H9 (cell line): Measurements from ENCODE around the gene TFF2. TPM values are rescaled to one million over a fixed set of nuclear protein-coding genes. Genes with fewer than 3 reads are reported as not detected.
A peak's percentile ranks its signal among the peaks of the same experiment; 100 is the strongest.

ENCODE experiments used
- DNase-seq: peaks from one replicate; pipeline ENCODE4 v3.0.0-alpha.2; 2017
- H2AFZ ChIP-seq: one replicate; pipeline ENCODE4 v1.6.1; 2013; ENCODE audit warnings: mild to moderate bottlenecking, low read length, control low read depth, moderate library complexity
- H2AK5ac ChIP-seq: 2 replicates; pipeline ENCODE4 v1.6.1; 2013; ENCODE audit warnings: low read length, control low read depth, mixed read lengths; ENCODE audit not compliant: insufficient read length
- H2BK120ac ChIP-seq: one replicate; pipeline ENCODE4 v1.6.1; 2013; ENCODE audit warnings: low read depth, mild to moderate bottlenecking, low read length, control low read depth, inconsistent platforms; ENCODE audit not compliant: poor library complexity, severe bottlenecking
- H2BK12ac ChIP-seq: 2 replicates; pipeline ENCODE4 v1.6.1; 2013; ENCODE audit warnings: low read length, control low read depth, mixed read lengths, low read depth; ENCODE audit not compliant: insufficient read length
- H2BK15ac ChIP-seq: 2 replicates; pipeline ENCODE4 v1.6.1; 2013; ENCODE audit warnings: low read depth, low read length, control low read depth
- H2BK20ac ChIP-seq: one replicate; pipeline ENCODE4 v1.6.1; 2013; ENCODE audit warnings: low read depth, mild to moderate bottlenecking, low read length, control low read depth, inconsistent platforms; ENCODE audit not compliant: poor library complexity, severe bottlenecking
- H2BK5ac ChIP-seq: 2 replicates; pipeline ENCODE4 v1.6.1; 2013; ENCODE audit warnings: low read length, control low read depth, mixed read lengths; ENCODE audit not compliant: insufficient read length
- H3K14ac ChIP-seq: 2 replicates; pipeline ENCODE4 v1.6.1; 2013; ENCODE audit warnings: low read length, control low read depth; ENCODE audit not compliant: insufficient read depth
- H3K18ac ChIP-seq: 2 replicates; pipeline ENCODE4 v1.6.1; 2013; ENCODE audit warnings: low read depth, mild to moderate bottlenecking, mixed read lengths, low read length, control low read depth; ENCODE audit not compliant: insufficient read length
- H3K23ac ChIP-seq: 2 replicates; pipeline ENCODE4 v1.6.1; 2013; ENCODE audit warnings: low read length, control low read depth, mixed read lengths, low read depth; ENCODE audit not compliant: insufficient read length
- H3K23me2 ChIP-seq: 2 replicates; pipeline ENCODE4 v1.6.1; 2013; ENCODE audit warnings: low read depth, mild to moderate bottlenecking, mixed read lengths, low read length, control low read depth; ENCODE audit not compliant: insufficient read length, poor library complexity, severe bottlenecking
- H3K27ac ChIP-seq: 2 replicates; pipeline ENCODE4 v1.5.1; 2013; ENCODE audit warnings: low read length, control low read depth, mixed read lengths, low read depth; ENCODE audit not compliant: insufficient read length
- H3K27me3 ChIP-seq: 2 replicates; pipeline ENCODE4 v1.6.1; 2013; ENCODE audit warnings: low read length, control low read depth, inconsistent platforms; ENCODE audit not compliant: insufficient read depth
- H3K4ac ChIP-seq: 2 replicates; pipeline ENCODE4 v1.6.1; 2013; ENCODE audit warnings: low read depth, mild to moderate bottlenecking, control low read depth, inconsistent platforms, low read length, moderate library complexity
- H3K4me1 ChIP-seq: 2 replicates; pipeline ENCODE4 v1.6.1; 2013; ENCODE audit warnings: low read length, control low read depth, inconsistent platforms; ENCODE audit not compliant: insufficient read depth
- H3K4me2 ChIP-seq: 2 replicates; pipeline ENCODE4 v1.6.1; 2013; ENCODE audit warnings: low read length, control low read depth, mixed read lengths; ENCODE audit not compliant: insufficient read length, insufficient read depth
- H3K56ac ChIP-seq: 2 replicates; pipeline ENCODE4 v1.6.1; 2013; ENCODE audit warnings: low read depth, mild to moderate bottlenecking, mixed read lengths, low read length, control low read depth; ENCODE audit not compliant: insufficient read length
- H3K79me1 ChIP-seq: 2 replicates; pipeline ENCODE4 v1.6.1; 2013; ENCODE audit warnings: low read depth, mild to moderate bottlenecking, moderate library complexity, low read length, control low read depth, inconsistent platforms; ENCODE audit not compliant: insufficient read depth, poor library complexity, severe bottlenecking
- H3K79me2 ChIP-seq: 2 replicates; pipeline ENCODE4 v1.6.1; 2013; ENCODE audit warnings: low read length, control low read depth, inconsistent platforms; ENCODE audit not compliant: insufficient read depth
- H3K9ac ChIP-seq: 2 replicates; pipeline ENCODE4 v1.6.1; 2013; ENCODE audit warnings: low read length, control low read depth, mixed read lengths; ENCODE audit not compliant: insufficient read length; ENCODE audit errors: extremely low read depth
- H3K9me3 ChIP-seq: one replicate; pipeline ENCODE4 v1.6.1; 2013; ENCODE audit warnings: low read depth, low read length, inconsistent platforms; ENCODE audit not compliant: control insufficient read depth
- H3T11ph ChIP-seq: one replicate; pipeline ENCODE4 v1.6.1; 2013; ENCODE audit warnings: mild to moderate bottlenecking, low read length, control low read depth, inconsistent platforms
- H4K20me1 ChIP-seq: one replicate; pipeline ENCODE4 v1.6.1; 2013; ENCODE audit not compliant: control insufficient read depth, insufficient read length, insufficient read depth
- H4K5ac ChIP-seq: 2 replicates; pipeline ENCODE4 v1.6.1; 2013; ENCODE audit warnings: low read depth, mild to moderate bottlenecking, mixed read lengths, low read length, control low read depth; ENCODE audit not compliant: insufficient read length
- H4K8ac ChIP-seq: replicated peaks from 2 replicates; pipeline ENCODE4 v1.6.1; 2013; ENCODE audit warnings: low read length, control low read depth, mixed read lengths, low read depth; ENCODE audit not compliant: insufficient read length
- H4K91ac ChIP-seq: 2 replicates; pipeline ENCODE4 v1.6.1; 2013; ENCODE audit warnings: low read depth, mild to moderate bottlenecking, moderate library complexity, mixed read lengths, low read length, control low read depth; ENCODE audit not compliant: insufficient read length
- H3K27ac Mint-ChIP-seq, 3 experiments: 2 replicates in 2 of 3; 3 replicates in 1 of 3; pipeline ENCODE4 v1.8.0; 2020 to 2021; ENCODE audit warnings: mixed read lengths in 3 of 3, mild to moderate bottlenecking in 1 of 3, moderate library complexity in 1 of 3
- H3K27me3 Mint-ChIP-seq: 2 replicates; pipeline ENCODE4 v1.8.0; 2021; ENCODE audit warnings: low read depth, mild to moderate bottlenecking, moderate library complexity, mixed read lengths
- H3K36me3 Mint-ChIP-seq, 3 experiments: 2 replicates in 2 of 3; 3 replicates in 1 of 3; pipeline ENCODE4 v1.8.0; 2020 to 2021; ENCODE audit warnings: low read depth in 3 of 3, mixed read lengths in 3 of 3; ENCODE audit not compliant: insufficient read depth in 1 of 3
- H3K4me1 Mint-ChIP-seq, 2 experiments: 2 replicates each; pipeline ENCODE4 v1.8.0; 2020; ENCODE audit warnings: mixed read lengths in 2 of 2
- H3K4me3 Mint-ChIP-seq, 2 experiments: 2 replicates in 1 of 2; 3 replicates in 1 of 2; pipeline ENCODE4 v1.8.0; 2020 to 2021; ENCODE audit warnings: mild to moderate bottlenecking in 2 of 2, mixed read lengths in 2 of 2, moderate library complexity in 1 of 2
- H3K9me3 Mint-ChIP-seq, 2 experiments: 2 replicates in 1 of 2; 3 replicates in 1 of 2; pipeline ENCODE4 v1.8.0; 2020; ENCODE audit warnings: mild to moderate bottlenecking in 2 of 2, mixed read lengths in 2 of 2, moderate library complexity in 1 of 2
- WGBS: extraction: QIAGEN DNeasy Blood & Tissue Kit; methylation state at CpG from one replicate; pipeline ENCODE4 v1.1.7; 2013; ENCODE audit warnings: missing lambda C conversion rate, low lambda C conversion rate, mixed read lengths; ENCODE audit not compliant: insufficient read length; ENCODE audit errors: extremely low coverage; 5-methylcytosine and 5-hydroxymethylcytosine counted together
- total RNA-seq: library from RNA; stranded (reverse); gene quantifications from 2 replicates; pipeline ENCODE4 v1.2.1, GENCODE V29; 2021
- TF ChIP-seq, protein P1 (sequence below): fragments of 200-600 bp; sonication (generic); conservative IDR thresholded peaks from 3 replicates; pipeline ENCODE4 v1.8.0; 2021; ENCODE audit warnings: antibody characterized with exemption, mild to moderate bottlenecking

Gene TFF2
- total RNA-seq, 1 experiment from 2014 or later = not detected

DNA sequence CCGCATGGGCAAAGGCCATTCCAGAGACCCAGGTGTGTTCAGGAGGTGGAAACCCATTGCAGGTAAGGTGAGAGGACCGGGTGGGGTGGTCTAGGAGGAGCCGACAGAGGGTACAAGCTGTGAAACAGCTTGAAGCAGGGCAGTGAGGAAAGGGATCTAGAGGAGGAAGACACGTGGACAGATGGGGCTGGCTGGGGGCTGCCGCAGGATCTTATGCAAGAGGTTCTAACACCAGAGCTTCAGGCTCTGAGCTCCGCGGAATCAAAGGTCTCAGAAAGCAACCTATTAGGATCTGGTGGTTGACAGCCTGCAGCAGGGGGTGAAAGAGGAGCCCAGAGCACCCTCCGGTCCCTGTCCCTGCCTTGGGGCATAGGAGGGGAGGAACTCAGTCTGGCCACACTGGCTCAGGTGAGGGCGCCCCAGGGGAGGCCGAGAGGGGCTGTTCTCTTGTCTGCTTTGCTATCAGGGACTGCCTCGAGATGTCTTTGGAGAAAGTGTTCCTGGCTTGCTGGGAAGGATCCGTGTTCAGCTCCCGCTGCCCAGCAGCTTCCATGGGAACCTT, 13.6 kb upstream of the TFF2 start:
- H3K27ac Mint-ChIP-seq = peak overlapping the region in 1 of 3 experiments; percentile 77; a peak in 3 of 7 replicates
- H3K18ac ChIP-seq = no peak overlapping the region
- H3K14ac ChIP-seq = no peak overlapping the region
- peaks cover 5% of the 10 kb centered on the region for H3K27me3 Mint-ChIP-seq
- H4K20me1 ChIP-seq = no peaks in the 10 kb centered on the region
- H2BK120ac ChIP-seq = no peak overlapping the region
- no peak overlapping the region for H2BK5ac ChIP-seq
- no peak overlapping the region for H3K4ac ChIP-seq
- no peak overlapping the region for H2BK20ac ChIP-seq
- H2BK12ac ChIP-seq = no peak overlapping the region
- no peak overlapping the region for H4K91ac ChIP-seq
- H3K4me2 ChIP-seq = no peak overlapping the region
- H3K79me2 ChIP-seq = no peaks in the 10 kb centered on the region
- no peak overlapping the region for H4K8ac ChIP-seq
- no CpG with 5 or more reads among the region's 13 CpGs for WGBS
- H3K23ac ChIP-seq = no peak overlapping the region
- H3K4me1 ChIP-seq = no peaks in the 10 kb centered on the region; the same call in 1 of the 2 replicates
- TF ChIP-seq, protein P1, sequence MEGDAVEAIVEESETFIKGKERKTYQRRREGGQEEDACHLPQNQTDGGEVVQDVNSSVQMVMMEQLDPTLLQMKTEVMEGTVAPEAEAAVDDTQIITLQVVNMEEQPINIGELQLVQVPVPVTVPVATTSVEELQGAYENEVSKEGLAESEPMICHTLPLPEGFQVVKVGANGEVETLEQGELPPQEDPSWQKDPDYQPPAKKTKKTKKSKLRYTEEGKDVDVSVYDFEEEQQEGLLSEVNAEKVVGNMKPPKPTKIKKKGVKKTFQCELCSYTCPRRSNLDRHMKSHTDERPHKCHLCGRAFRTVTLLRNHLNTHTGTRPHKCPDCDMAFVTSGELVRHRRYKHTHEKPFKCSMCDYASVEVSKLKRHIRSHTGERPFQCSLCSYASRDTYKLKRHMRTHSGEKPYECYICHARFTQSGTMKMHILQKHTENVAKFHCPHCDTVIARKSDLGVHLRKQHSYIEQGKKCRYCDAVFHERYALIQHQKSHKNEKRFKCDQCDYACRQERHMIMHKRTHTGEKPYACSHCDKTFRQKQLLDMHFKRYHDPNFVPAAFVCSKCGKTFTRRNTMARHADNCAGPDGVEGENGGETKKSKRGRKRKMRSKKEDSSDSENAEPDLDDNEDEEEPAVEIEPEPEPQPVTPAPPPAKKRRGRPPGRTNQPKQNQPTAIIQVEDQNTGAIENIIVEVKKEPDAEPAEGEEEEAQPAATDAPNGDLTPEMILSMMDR = no peak
- H2AFZ ChIP-seq = no peak overlapping the region
- peaks cover 0 to 2% of the 10 kb centered on the region in 2 experiments; a peak in 1 of 4 replicates for H3K4me1 Mint-ChIP-seq
- no peak overlapping the region for H3K27ac ChIP-seq
- no peaks in the 10 kb centered on the region for H3K27me3 ChIP-seq
- H3K9ac ChIP-seq = no peak overlapping the region
- no peaks in the 10 kb centered on the region for H3K79me1 ChIP-seq
- peaks cover 9% of the 10 kb centered on the region in 2 experiments for H3K9me3 Mint-ChIP-seq
- no peaks in the 10 kb centered on the region for H3K9me3 ChIP-seq
- no peak for DNase-seq
- H2AK5ac ChIP-seq = no peak overlapping the region
- H4K5ac ChIP-seq = no peak overlapping the region
- no peak overlapping the region for H2BK15ac ChIP-seq
- peak overlapping the region in 1 of 2 experiments; percentile 59; a peak in 1 of 5 replicates for H3K4me3 Mint-ChIP-seq
- no peaks in the 10 kb centered on the region for H3K23me2 ChIP-seq
- H3K36me3 Mint-ChIP-seq = peaks cover 0 to 5% (median 4%) of the 10 kb centered on the region in 3 experiments; a peak in 5 of 7 replicates
- H3K56ac ChIP-seq = no peak overlapping the region
- no peak overlapping the region for H3T11ph ChIP-seq
